Thoracic aorta (tissue), 2 donors: ENCODE data around the gene TWIST1. TPM values are rescaled to one million over a fixed set of nuclear protein-coding genes. Genes with fewer than 3 reads are reported as not detected.

Experiments used
- ATAC-seq: fragments of 150-250 bp; one replicate; pipeline ENCODE4 v1.8.0; 2017; ENCODE audit warnings: low read depth; ENCODE audit not compliant: insufficient number of reproducible peaks, low FRiP score
- DNase-seq: peaks from one replicate; pipeline ENCODE4 v3.0.0-alpha.2; 2020; ENCODE audit warnings: low spot score
- H3K27ac ChIP-seq, 2 donors: fragments of 200-600 bp; sonication (generic); 1 replicate in 1 of 2; 2 replicates in 1 of 2; pipeline ENCODE4 v1.5.1; 2016; ENCODE audit warnings: mild to moderate bottlenecking in 2 of 2, moderate library complexity in 2 of 2
- H3K27me3 ChIP-seq: fragments of 200-600 bp; sonication (generic); replicated peaks from 2 replicates; pipeline ENCODE4 v1.6.0; 2016; ENCODE audit warnings: mild to moderate bottlenecking; ENCODE audit not compliant: insufficient read depth
- H3K36me3 ChIP-seq: fragments of 200-600 bp; sonication (generic); one replicate; pipeline ENCODE4 v1.5.1; 2016
- H3K4me1 ChIP-seq, 2 donors: fragments of 200-600 bp; sonication (generic); 1 replicate in 1 of 2; 2 replicates in 1 of 2; pipeline versions ENCODE4 v1.5.1 to v1.6.0; 2016; ENCODE audit warnings: low read depth in 2 of 2, mild to moderate bottlenecking in 1 of 2; ENCODE audit not compliant: control insufficient read depth in 1 of 2
- H3K4me3 ChIP-seq: fragments of 200-600 bp; sonication (generic); 2 replicates; pipeline ENCODE4 v1.5.1; 2016; ENCODE audit warnings: mild to moderate bottlenecking
- H3K9me3 ChIP-seq: fragments of 200-600 bp; sonication (generic); 2 replicates; pipeline ENCODE4 v1.5.1; 2016
- total RNA-seq, 2 donors: library from RNA; depleted of rRNA; stranded (reverse); fragments of >200 nt; gene quantifications; one replicate each; pipeline versions ENCODE4 v1.1.0 to v1.2.3, GENCODE V29; 2016
- TF ChIP-seq, protein P1 (sequence below): fragments of 200-600 bp; sonication (generic); IDR thresholded peaks from one replicate; pipeline ENCODE4 v1.5.1; 2019; ENCODE audit warnings: antibody characterized with exemption

The TWIST1 gene
- total RNA-seq, 2 donors from 2014 or later = 14.2 to 26.0 TPM

GRCh38 chr7:19102884-19103283 is 14.6 kb downstream of the TWIST1 start:
- ATAC-seq (no peak), DNase-seq (no peak)
- H3K27ac ChIP-seq = no peak overlapping the region
- no peaks in the 10 kb centered on the region for H3K27me3 ChIP-seq
- H3K36me3 ChIP-seq = no peaks in the 10 kb centered on the region
- H3K4me3 ChIP-seq = no peak overlapping the region
- H3K9me3 ChIP-seq = no peaks in the 10 kb centered on the region
- TF ChIP-seq, protein P1, sequence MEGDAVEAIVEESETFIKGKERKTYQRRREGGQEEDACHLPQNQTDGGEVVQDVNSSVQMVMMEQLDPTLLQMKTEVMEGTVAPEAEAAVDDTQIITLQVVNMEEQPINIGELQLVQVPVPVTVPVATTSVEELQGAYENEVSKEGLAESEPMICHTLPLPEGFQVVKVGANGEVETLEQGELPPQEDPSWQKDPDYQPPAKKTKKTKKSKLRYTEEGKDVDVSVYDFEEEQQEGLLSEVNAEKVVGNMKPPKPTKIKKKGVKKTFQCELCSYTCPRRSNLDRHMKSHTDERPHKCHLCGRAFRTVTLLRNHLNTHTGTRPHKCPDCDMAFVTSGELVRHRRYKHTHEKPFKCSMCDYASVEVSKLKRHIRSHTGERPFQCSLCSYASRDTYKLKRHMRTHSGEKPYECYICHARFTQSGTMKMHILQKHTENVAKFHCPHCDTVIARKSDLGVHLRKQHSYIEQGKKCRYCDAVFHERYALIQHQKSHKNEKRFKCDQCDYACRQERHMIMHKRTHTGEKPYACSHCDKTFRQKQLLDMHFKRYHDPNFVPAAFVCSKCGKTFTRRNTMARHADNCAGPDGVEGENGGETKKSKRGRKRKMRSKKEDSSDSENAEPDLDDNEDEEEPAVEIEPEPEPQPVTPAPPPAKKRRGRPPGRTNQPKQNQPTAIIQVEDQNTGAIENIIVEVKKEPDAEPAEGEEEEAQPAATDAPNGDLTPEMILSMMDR = no peak
- peaks cover 0 to 3% of the 10 kb centered on the region in 2 donors for H3K4me1 ChIP-seq

- TF ChIP-seq, protein P1 = no peak
- H3K36me3 ChIP-seq = no peaks in the 10 kb centered on the region
- ATAC-seq (no peak), DNase-seq (no peak)
- no peaks in the 10 kb centered on the region for H3K27me3 ChIP-seq
- no peak overlapping the region for H3K4me3 ChIP-seq
- no peaks in the 10 kb centered on the region for H3K9me3 ChIP-seq
- no peak overlapping the region for H3K27ac ChIP-seq
- peaks cover 0 to 3% of the 10 kb centered on the region in 2 donors for H3K4me1 ChIP-seq
Observed at GRCh38 chr7:19101909-19102308, 15.5 kb downstream of the TWIST1 start.

GRCh38 chr7:19101472-19101871 is 16.0 kb downstream of the TWIST1 start:
- Histone ChIP-seq H3K4me1 (peaks cover 0 to 3% of the 10 kb centered on the region in 2 donors), H3K36me3 (no peaks in the 10 kb centered on the region), H3K4me3 (no peak overlapping the region), H3K27ac (no peak overlapping the region), H3K9me3 (no peaks in the 10 kb centered on the region), H3K27me3 (no peaks in the 10 kb centered on the region)
- DNase-seq (no peak), ATAC-seq (no peak)
- TF ChIP-seq, protein P1 = no peak

- Histone ChIP-seq H3K4me1 (no peaks in the 10 kb centered on the region), H3K9me3 (no peaks in the 10 kb centered on the region), H3K27ac (no peak overlapping the region), H3K4me3 (no peak overlapping the region), H3K27me3 (no peaks in the 10 kb centered on the region), H3K36me3 (no peaks in the 10 kb centered on the region)
- DNase-seq (no peak), ATAC-seq (no peak)
- TF ChIP-seq, protein P1 = no peak
Observed at GRCh38 chr7:19099924-19100323, 17.5 kb downstream of the TWIST1 start.

DNA sequence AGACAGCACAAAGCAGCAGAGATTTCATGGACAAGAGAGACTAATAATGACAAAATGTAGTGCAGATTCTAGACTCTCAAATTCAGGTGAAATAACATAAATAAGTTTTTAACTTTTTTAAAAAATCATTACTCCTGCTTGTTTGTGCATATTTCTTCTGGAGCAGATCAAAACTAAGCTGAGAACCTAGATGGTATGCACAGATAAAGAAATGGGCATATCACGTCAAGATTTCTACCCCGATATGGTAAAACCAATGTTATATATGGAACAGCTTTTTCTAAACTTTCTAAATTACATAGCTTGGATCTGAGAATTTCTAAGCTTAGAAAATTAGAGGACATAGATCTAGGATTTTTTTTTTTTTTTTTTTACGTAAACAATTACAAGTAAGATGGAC is 18.2 kb downstream of the TWIST1 start:
- H3K4me1 ChIP-seq = no peaks in the 10 kb centered on the region
- H3K9me3 ChIP-seq = no peaks in the 10 kb centered on the region
- no peaks in the 10 kb centered on the region for H3K27me3 ChIP-seq
- TF ChIP-seq, protein P1 = no peak
- DNase-seq = no peak
- no peaks in the 10 kb centered on the region for H3K36me3 ChIP-seq
- H3K4me3 ChIP-seq = no peak overlapping the region
- H3K27ac ChIP-seq = no peak overlapping the region
- no peak for ATAC-seq
